Activated CD4-positive, alpha-beta T cell treated with anti-CD3 and anti-CD28 coated beads, Interleukin-2, Interleukin-6, amounts not matched to agents 100 ng/mL and 50 ng/mL, durations not matched to agents 16 hours and 8 hours (primary cell): Measurements from ENCODE around the gene PROK2.

Experiments
- DNase-seq: peaks from one replicate; pipeline ENCODE4 v3.0.0-alpha.2; 2020

The PROK2 gene

DNA sequence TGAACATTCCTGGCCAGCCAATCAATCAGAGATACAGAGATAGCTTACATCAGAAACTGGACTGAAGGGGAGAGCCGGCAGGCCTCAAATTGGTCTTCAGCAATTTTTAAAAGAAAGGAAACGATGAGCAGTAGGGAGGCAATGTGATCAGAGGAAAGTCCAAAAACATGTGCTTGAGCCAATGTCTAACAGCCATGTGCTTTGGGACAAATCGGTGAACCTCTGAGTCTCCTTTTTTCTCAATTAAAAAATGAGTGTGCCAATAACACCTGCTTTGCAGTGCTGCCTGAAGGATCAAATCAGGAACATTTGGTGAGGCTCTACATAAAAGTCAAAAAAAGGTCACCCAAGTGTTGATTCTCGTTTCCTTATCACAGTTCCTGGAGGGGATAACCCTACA, 52.3 kb downstream of the PROK2 start:
- DNase-seq, result no peak

DNA sequence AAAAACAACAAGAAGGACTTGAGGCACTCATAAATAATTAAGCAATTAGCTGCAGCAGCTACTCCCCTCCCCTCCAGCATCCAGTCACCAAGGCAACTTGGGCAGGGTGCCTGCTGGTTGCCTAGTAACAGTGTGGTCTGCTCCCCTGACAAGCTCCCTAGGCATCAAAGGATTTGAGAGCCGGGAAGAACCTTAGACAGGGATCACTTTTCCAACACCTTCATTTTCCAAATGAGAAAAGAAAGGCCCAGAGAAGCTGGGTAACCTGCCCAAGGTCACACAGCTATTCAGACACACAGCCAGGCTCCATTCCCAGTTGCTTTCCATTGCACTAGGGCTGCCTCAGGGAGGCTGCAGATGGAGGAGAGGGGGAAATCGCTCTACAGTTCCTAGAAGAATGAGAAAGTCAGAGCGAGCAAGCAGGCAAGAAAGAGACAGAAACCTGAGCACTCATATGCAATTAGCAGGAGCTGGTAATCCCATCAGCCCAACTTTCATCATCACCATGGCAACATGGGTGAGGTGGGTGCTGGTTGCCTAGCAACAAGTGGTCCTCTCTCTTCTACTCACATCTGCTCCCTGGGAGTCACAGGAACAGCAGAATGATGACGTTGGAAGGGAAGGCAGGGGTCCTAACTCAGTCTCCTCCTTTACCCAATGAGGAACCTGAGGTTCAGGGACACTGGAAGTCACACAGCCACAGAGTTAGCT, 56.2 kb downstream of the PROK2 start:
- peak; percentile 19 for DNase-seq

DNA sequence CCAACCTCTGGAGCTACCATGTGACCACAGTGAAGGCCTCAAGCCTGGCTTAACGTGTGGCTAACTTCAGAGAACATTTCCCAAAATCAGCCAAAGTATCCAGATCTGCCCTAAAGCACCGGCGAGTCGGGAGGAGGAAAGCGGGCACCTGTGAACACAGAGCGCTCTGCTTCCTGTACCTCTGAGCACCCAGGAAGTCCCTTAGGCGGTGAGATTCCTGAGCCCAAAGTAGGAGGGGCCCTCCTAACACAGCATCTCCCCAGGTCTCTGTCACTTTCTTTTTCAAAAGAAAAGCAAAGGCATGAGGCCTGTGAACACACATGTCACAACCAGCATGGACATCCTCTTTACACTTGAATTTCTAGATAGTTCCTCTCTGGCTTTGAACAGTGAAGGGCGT, 58.8 kb downstream of the PROK2 start:
- DNase-seq, result peak; percentile 61

DNA sequence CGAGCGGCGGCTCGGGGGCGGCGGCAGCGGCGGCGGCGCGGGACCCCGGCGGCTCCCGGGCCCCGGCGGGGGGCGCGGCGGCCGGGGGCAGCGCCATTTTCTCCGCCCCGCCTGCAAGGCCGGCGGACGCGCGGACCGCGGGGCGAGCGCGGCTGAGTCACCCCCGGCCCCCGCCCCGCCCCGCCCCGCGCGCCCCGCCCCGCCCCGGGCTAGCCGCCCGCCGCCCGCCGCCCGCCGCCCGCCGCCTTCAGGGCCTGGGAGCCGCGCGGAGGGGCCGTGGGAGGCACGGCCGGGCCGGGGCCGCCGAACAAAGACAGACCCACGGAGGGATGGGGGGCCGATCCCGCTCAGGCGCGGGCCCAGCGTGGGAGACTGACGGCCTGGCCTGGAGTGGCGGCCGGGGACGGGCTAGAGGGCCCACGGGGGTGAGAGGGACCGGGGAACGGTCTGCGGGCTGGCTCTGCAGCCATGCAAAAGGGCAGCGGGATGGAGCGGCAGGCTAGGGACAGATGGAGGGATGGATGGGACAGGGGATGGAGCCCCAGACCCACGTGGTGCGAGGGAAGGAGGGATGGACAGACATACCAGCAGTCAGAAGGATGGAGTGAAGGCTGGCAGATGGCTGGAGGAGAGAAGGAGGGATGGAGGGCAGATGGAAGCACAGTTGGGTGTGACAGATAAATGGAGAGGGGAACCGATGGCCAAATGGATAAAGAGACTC, 59.5 kb downstream of the PROK2 start, which contains the start of gene EIF4E3:
Gene EIF4E3, minus strand, starts transcription at position 132 of the 721 bp plus-strand sequence. Its CDS starts 35 bp downstream, at position 97.
- peak; percentile 43 for DNase-seq

DNA sequence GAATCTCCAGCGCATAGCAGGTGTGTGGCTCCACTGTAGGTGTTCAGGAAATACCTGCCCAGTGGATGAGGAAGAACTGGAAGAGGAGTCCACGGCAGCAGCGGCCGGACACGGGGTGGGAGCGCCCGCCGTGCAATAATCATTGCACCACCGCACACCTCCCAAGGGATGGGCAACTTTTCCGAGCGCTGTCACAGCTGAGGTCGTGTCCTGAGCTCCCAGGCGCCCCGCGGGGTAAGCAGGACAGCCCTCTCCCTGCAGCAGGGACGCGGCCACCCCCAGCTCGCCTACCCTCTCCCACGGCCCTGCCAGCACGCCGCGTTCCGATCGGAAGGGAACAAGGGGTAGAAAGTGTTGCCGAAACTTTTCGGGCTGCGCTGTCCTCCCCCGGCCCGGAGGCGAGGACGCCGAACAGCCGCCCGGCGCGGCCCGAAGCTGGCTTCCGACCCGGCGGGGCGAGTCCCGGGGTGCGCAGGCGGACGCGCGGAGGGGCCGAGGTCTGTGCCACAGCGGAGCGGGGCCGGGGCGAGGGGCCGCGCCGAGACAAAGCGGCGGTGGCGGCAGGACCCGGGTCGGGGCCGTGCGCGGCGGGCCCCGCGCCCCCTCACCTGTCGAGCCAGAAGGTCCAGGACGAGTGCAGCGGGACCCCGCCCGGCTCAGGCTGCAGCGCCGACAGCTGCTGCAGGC, 60.2 kb downstream of the PROK2 start:
- peak; percentile 39 for DNase-seq

DNA sequence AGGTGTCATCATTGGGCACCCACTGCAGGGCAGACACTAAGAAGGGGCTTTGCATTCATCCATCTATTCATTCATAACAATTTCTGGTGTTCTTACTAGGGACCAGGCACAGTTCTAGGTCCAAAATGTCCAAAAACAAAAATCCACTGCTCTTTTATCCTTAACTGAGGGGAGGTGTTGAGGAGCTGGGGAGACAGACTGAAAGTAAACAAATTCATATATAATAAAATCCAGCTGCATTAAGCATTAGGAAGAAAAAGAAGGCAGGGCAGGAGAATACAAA, 60.8 kb downstream of the PROK2 start:
- DNase-seq, result no peak

DNA sequence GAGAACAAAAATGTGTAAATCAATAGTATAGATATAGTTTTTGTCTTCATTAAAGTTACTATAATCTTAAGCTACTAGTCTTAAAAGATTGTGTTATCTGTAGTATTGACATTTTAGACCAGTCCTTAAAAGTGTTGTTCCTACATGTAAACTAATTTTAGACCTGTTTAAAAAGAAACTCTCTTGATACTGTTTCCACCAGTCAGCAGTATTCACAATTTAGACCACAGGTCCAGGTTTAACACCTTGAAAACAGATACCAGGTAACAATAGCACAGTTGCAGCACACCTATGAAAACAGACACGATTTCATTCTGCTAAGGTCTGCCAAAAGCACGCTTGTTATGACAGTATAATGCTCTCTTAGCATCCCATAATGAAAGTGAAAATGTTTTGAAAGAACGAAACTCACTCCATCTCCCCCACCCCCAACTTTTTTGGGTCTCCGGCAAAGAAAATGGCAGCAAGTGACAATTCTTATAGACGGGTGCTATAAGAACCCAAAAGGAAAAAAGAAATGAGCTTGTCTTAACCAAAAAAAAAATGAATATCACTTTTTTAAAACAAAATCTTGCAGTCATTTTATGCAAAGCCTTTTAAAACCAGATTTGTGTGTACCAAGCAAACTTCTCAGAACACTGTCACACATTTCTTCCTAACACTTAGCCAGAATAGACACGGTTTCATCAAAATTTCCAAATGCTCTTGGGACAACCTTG, 61.3 kb downstream of the PROK2 start:
- peak; percentile 80 for DNase-seq

DNA sequence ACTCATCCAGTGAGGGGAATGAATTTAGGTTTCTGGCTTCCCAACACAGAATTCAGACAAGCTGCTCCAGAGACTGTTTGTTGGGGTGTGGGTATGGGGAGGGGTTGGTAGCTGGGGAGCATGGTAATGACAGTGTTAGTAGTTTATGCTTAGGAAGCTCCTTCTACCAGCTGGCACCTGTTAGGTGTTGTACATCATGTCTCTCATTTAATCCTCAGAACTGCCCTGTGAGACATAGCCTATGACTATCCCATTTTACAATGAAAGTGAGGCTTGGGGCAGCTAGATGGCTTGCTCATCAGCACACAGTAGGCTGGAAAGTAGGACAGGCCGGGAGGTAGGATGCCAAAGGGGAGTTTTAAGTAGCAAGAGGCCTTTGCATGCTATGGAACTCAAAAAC, 62.3 kb downstream of the PROK2 start:
- DNase-seq, result no peak
